Mesenchymal stem cell (in vitro differentiated cells and primary cell): Measurements from ENCODE around the gene TTLL9.

Experiments used
- DNase-seq: peaks from one replicate; pipeline ENCODE4 v3.0.0-alpha.2; 2013
- H2AFZ ChIP-seq: one replicate; pipeline ENCODE4 v1.6.1; 2013; ENCODE audit warnings: low read depth, mild to moderate bottlenecking, control low read depth, inconsistent platforms, low read length, moderate library complexity
- H2AK5ac ChIP-seq: 2 replicates; pipeline ENCODE4 v1.6.1; 2013; ENCODE audit warnings: low read length, moderate library complexity, mild to moderate bottlenecking, inconsistent platforms; ENCODE audit not compliant: severe bottlenecking
- H2BK120ac ChIP-seq: one replicate; pipeline ENCODE4 v1.6.1; 2013; ENCODE audit warnings: low read depth, mild to moderate bottlenecking, inconsistent platforms, low read length, moderate library complexity
- H2BK12ac ChIP-seq, 2 experiments: one replicate each; pipeline ENCODE4 v1.6.1; 2013; ENCODE audit warnings: inconsistent platforms in 2 of 2, low read length in 2 of 2, mild to moderate bottlenecking in 2 of 2, moderate library complexity in 2 of 2, control low read depth in 1 of 2
- H2BK15ac ChIP-seq: one replicate; pipeline ENCODE4 v1.6.1; 2013; ENCODE audit warnings: mild to moderate bottlenecking, low read depth, inconsistent platforms; ENCODE audit not compliant: poor library complexity, severe bottlenecking
- H2BK5ac ChIP-seq: 2 replicates; pipeline ENCODE4 v1.6.1; 2013; ENCODE audit warnings: low read depth, mild to moderate bottlenecking, low read length, control low read depth, inconsistent platforms; ENCODE audit not compliant: poor library complexity, severe bottlenecking
- H3K14ac ChIP-seq, 2 experiments: one replicate each; pipeline ENCODE4 v1.6.1; 2013; ENCODE audit warnings: inconsistent platforms in 2 of 2, low read length in 2 of 2, control low read depth in 1 of 2, mild to moderate bottlenecking in 1 of 2, moderate library complexity in 1 of 2
- H3K18ac ChIP-seq, 2 experiments: one replicate each; pipeline ENCODE4 v1.6.1; 2013; ENCODE audit warnings: inconsistent platforms in 2 of 2, low read length in 2 of 2, control low read depth in 1 of 2, low read depth in 1 of 2, mild to moderate bottlenecking in 1 of 2
- H3K23ac ChIP-seq, 2 experiments: one replicate each; pipeline ENCODE4 v1.6.1; 2013; ENCODE audit warnings: inconsistent platforms in 2 of 2, low read length in 2 of 2, mild to moderate bottlenecking in 2 of 2, moderate library complexity in 2 of 2, control low read depth in 1 of 2
- H3K27ac ChIP-seq: 2 replicates; pipeline ENCODE4 v1.5.1; 2013; ENCODE audit warnings: mild to moderate bottlenecking, moderate library complexity, low read length, control low read depth, inconsistent platforms; ENCODE audit not compliant: poor library complexity, severe bottlenecking
- H3K27me3 ChIP-seq, 2 experiments: 2 replicates each; pipeline versions ENCODE4 v1.6.1 to v1.7.0; 2013; ENCODE audit warnings: low read length in 2 of 2, mild to moderate bottlenecking in 2 of 2, moderate library complexity in 2 of 2, control low read depth in 1 of 2, inconsistent platforms in 1 of 2; ENCODE audit not compliant: control insufficient read depth in 1 of 2, insufficient read depth in 1 of 2
- H3K36me3 ChIP-seq, 2 experiments: 2 replicates each; pipeline versions ENCODE4 v1.6.1 to v1.7.0; 2013; ENCODE audit warnings: low read length in 2 of 2, control low read depth in 1 of 2, inconsistent platforms in 1 of 2, low read depth in 1 of 2, mild to moderate bottlenecking in 1 of 2; ENCODE audit not compliant: insufficient read depth in 2 of 2, control insufficient read depth in 1 of 2
- H3K4ac ChIP-seq, 2 experiments: one replicate each; pipeline ENCODE4 v1.6.1; 2013; ENCODE audit warnings: inconsistent platforms in 2 of 2, low read length in 2 of 2, mild to moderate bottlenecking in 2 of 2, moderate library complexity in 2 of 2, control low read depth in 1 of 2, low read depth in 1 of 2
- H3K4me1 ChIP-seq: 2 replicates; pipeline ENCODE4 v1.6.1; 2013; ENCODE audit warnings: low read depth, low read length, control low read depth; ENCODE audit not compliant: control insufficient read depth, insufficient read depth
- H3K4me2 ChIP-seq: 2 replicates; pipeline ENCODE4 v1.6.1; 2013; ENCODE audit warnings: low read length, mild to moderate bottlenecking, inconsistent platforms; ENCODE audit not compliant: poor library complexity, severe bottlenecking
- H3K4me3 ChIP-seq, 2 experiments: 2 replicates each; pipeline versions ENCODE4 v1.5.1 to v1.7.0; 2013; ENCODE audit warnings: low read length in 2 of 2, mild to moderate bottlenecking in 2 of 2, control low read depth in 1 of 2, low read depth in 1 of 2; ENCODE audit not compliant: insufficient read depth in 1 of 2
- H3K79me1 ChIP-seq: replicated peaks from 2 replicates; pipeline ENCODE4 v1.6.1; 2013; ENCODE audit warnings: mild to moderate bottlenecking, control low read depth, low read length, inconsistent platforms; ENCODE audit not compliant: poor library complexity, severe bottlenecking
- H3K9ac ChIP-seq: 2 replicates; pipeline ENCODE4 v1.7.0; 2013; ENCODE audit warnings: mild to moderate bottlenecking, low read length, moderate library complexity
- H3K9me3 ChIP-seq: 2 replicates; pipeline ENCODE4 v1.7.0; 2013; ENCODE audit warnings: mild to moderate bottlenecking, low read length; ENCODE audit not compliant: control insufficient read depth
- H4K8ac ChIP-seq: one replicate; pipeline ENCODE4 v1.6.1; 2013; ENCODE audit warnings: inconsistent platforms, mild to moderate bottlenecking, low read length, moderate library complexity
- H4K91ac ChIP-seq: one replicate; pipeline ENCODE4 v1.6.1; 2013; ENCODE audit warnings: mild to moderate bottlenecking, low read length, inconsistent platforms
- WGBS: methylation state at CpG from one replicate; pipeline ENCODE4 v1.1.7; 2013; ENCODE audit warnings: mixed read lengths; 5-methylcytosine and 5-hydroxymethylcytosine counted together

TTLL9 gene

GRCh38 chr20:31967830-31968249 lies 97.4 kb downstream of the TTLL9 start, which contains the start of gene XKR7:
XKR7 (plus strand) TSS chr20:31968151; CDS start chr20:31968176, 25 bp downstream.
- Histone ChIP-seq H3K23ac (no peak within 1 kb of the TSS), H3K14ac (no peak within 1 kb of the TSS), H3K36me3 (no peaks in the 10 kb centered on the region), H4K91ac (no peak within 1 kb of the TSS), H3K4me2 (peak within 1 kb of the TSS; percentile 66), H3K4me1 (peaks cover 14% of the 10 kb centered on the region), H3K4ac (no peak within 1 kb of the TSS), H2BK120ac (no peak within 1 kb of the TSS), H3K9me3 (no peaks in the 10 kb centered on the region), H2AFZ (no peak within 1 kb of the TSS), H2BK15ac (no peak within 1 kb of the TSS), H3K27me3 (peaks cover 84 to 89% of the 10 kb centered on the region in 2 experiments), H2BK12ac (no peak within 1 kb of the TSS), H4K8ac (no peak within 1 kb of the TSS), H3K18ac (no peak within 1 kb of the TSS), H3K9ac (no peak within 1 kb of the TSS), H3K4me3 (peak within 1 kb of the TSS in 1 of 2 experiments; percentile 44), H2AK5ac (no peak within 1 kb of the TSS), H3K79me1 (no peaks in the 10 kb centered on the region), H2BK5ac (no peak within 1 kb of the TSS), H3K27ac (no peak within 1 kb of the TSS)
- WGBS = 1% methylated on average over 27 of the region's 38 CpGs
- no peak for DNase-seq

- WGBS = 6% methylated on average over 35 of the region's 57 CpGs
- H3K4me2 ChIP-seq = peak overlapping the region; percentile 66
These were observed 98.1 kb downstream of the TTLL9 start for GRCh38 chr20:31968291-31969126.

GRCh38 chr20:31969991-31970390 lies 99.6 kb downstream of the TTLL9 start:
- H2BK12ac ChIP-seq = no peak overlapping the region
- H3K18ac ChIP-seq = no peak overlapping the region
- H2BK15ac ChIP-seq = no peak overlapping the region
- no peak for DNase-seq
- H3K9ac ChIP-seq = no peak overlapping the region
- WGBS = 80% methylated on average over 3 of the region's 5 CpGs
- H3K36me3 ChIP-seq = no peaks in the 10 kb centered on the region
- no peak overlapping the region for H3K14ac ChIP-seq
- no peak overlapping the region for H3K4me2 ChIP-seq
- H3K27me3 ChIP-seq = peaks cover 81 to 87% of the 10 kb centered on the region in 2 experiments
- H3K4ac ChIP-seq = no peak overlapping the region
- no peaks in the 10 kb centered on the region for H3K79me1 ChIP-seq
- H3K4me3 ChIP-seq = no peak overlapping the region
- H3K9me3 ChIP-seq = no peaks in the 10 kb centered on the region
- no peak overlapping the region for H3K27ac ChIP-seq
- no peak overlapping the region for H4K91ac ChIP-seq
- no peak overlapping the region for H2BK120ac ChIP-seq
- peaks cover 20% of the 10 kb centered on the region for H3K4me1 ChIP-seq
- H3K23ac ChIP-seq = no peak overlapping the region
- H2AK5ac ChIP-seq = no peak overlapping the region
- no peak overlapping the region for H2BK5ac ChIP-seq
- H2AFZ ChIP-seq = no peak overlapping the region
- H4K8ac ChIP-seq = no peak overlapping the region

More at GRCh38 chr20:31968291-31969126, 98.1 kb downstream of the TTLL9 start:
- DNase-seq = peak; percentile 76
- H3K4ac ChIP-seq = no peak overlapping the region
- H3K18ac ChIP-seq = no peak overlapping the region
- H2BK120ac ChIP-seq = no peak overlapping the region
- no peaks in the 10 kb centered on the region for H3K9me3 ChIP-seq
- H4K8ac ChIP-seq = no peak overlapping the region
- H3K27me3 ChIP-seq = peaks cover 83 to 90% of the 10 kb centered on the region in 2 experiments
- no peak overlapping the region for H3K27ac ChIP-seq
- H2BK15ac ChIP-seq = no peak overlapping the region
- H3K9ac ChIP-seq = no peak overlapping the region
- H3K23ac ChIP-seq = no peak overlapping the region
- H2AK5ac ChIP-seq = no peak overlapping the region
- no peak overlapping the region for H4K91ac ChIP-seq
- H3K36me3 ChIP-seq = no peaks in the 10 kb centered on the region
- peak overlapping the region in 1 of 2 experiments; percentile 1 for H3K4me3 ChIP-seq
- H3K14ac ChIP-seq = no peak overlapping the region
- H2AFZ ChIP-seq = no peak overlapping the region
- no peak overlapping the region for H2BK5ac ChIP-seq
- peaks cover 18% of the 10 kb centered on the region for H3K4me1 ChIP-seq
- no peak overlapping the region for H2BK12ac ChIP-seq
- H3K79me1 ChIP-seq = no peaks in the 10 kb centered on the region

- H3K27ac ChIP-seq = peak overlapping the region; percentile 2
- no peak overlapping the region for H3K14ac ChIP-seq
- 24% methylated on average over 4 of the region's 4 CpGs for WGBS
- H2AFZ ChIP-seq = no peak overlapping the region
- no peak overlapping the region for H4K8ac ChIP-seq
- H3K23ac ChIP-seq = no peak overlapping the region
- no peak overlapping the region for H2BK12ac ChIP-seq
- H3K9me3 ChIP-seq = no peaks in the 10 kb centered on the region
- H4K91ac ChIP-seq = no peak overlapping the region
- no peak for DNase-seq
- no peaks in the 10 kb centered on the region for H3K36me3 ChIP-seq
- H3K4me3 ChIP-seq = no peak overlapping the region
- H3K4me2 ChIP-seq = peak overlapping the region; percentile 0
- no peak overlapping the region for H2BK15ac ChIP-seq
- peaks cover 76 to 83% of the 10 kb centered on the region in 2 experiments for H3K27me3 ChIP-seq
- H2BK120ac ChIP-seq = no peak overlapping the region
- no peak overlapping the region for H2BK5ac ChIP-seq
- no peak overlapping the region for H3K9ac ChIP-seq
- no peaks in the 10 kb centered on the region for H3K79me1 ChIP-seq
- H3K4ac ChIP-seq = no peak overlapping the region
- no peak overlapping the region for H3K18ac ChIP-seq
- no peak overlapping the region for H2AK5ac ChIP-seq
- H3K4me1 ChIP-seq = peaks cover 22% of the 10 kb centered on the region
These were observed 102.1 kb downstream of the TTLL9 start for GRCh38 chr20:31972471-31973021.
